ENCODE results near the gene GID8. TPM values are rescaled to one million over a fixed set of nuclear protein-coding genes. Genes with fewer than 3 reads are reported as not detected.

GID8 gene
- total RNA-seq, 1 experiment from 2014 or later = 35.6 TPM

DNA sequence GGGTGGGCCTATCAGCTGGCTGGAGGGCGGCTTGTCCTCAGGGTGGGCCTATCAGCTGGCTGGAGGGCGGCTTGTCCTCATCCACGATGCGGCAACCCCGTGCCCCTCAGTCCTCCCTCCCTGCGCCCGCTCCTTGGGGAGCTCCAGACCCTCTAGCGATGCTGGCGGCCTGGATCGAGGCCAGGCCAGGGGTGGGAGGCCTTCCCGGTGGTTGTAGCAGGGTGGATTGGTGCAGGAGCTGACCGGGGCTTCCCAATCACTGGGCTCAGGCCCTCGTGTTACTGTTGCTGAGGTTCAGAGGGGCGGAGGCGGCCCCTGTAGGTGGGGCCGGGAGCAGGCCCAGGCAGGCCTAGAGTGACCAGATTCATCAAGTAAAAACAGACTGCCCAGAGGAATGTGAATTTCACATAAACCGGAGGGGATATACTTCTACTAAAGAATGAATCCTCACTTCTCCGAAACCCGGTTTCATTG, 23.4 kb downstream of the GID8 start:
- ChIA-PET RAD21 (ENCODE audit: low non-redundant PET in 1 of 2, low total read pairs in 2 of 2, uncharacterized antibody in 2 of 2, unreplicated experiment in 2 of 2) (no interaction called here), CTCF (no interaction called here), POLR2A (no interaction called here)
- Histone ChIP-seq H3K9me2 (ENCODE audit: insufficient read depth) (no peaks in the 10 kb centered on the region), H2AFZ (ENCODE audit: low read depth, low read length, poor library complexity, severe bottlenecking) (no peak overlapping the region), H3K4me3 (replicated peaks in 1 of 2; ENCODE audit: low read depth in 1 of 2, low read length in 2 of 2) (no peak overlapping the region), H3K9me3 (ENCODE audit: control insufficient read depth in 1 of 2, insufficient read depth in 1 of 2, low read depth in 1 of 2, low read length in 2 of 2) (no peaks in the 10 kb centered on the region), H4K20me1 (ENCODE audit: insufficient read depth) (no peaks in the 10 kb centered on the region), H3K27me3 (ENCODE audit: insufficient read depth, low read length) (no peaks in the 10 kb centered on the region), H3K36me3 (ENCODE audit: control insufficient read depth in 1 of 2, insufficient read depth in 2 of 2, low read length in 2 of 2) (peaks cover 0 to 8% of the 10 kb centered on the region in 2 experiments; a peak in 1 of 4 replicates), H3K9ac (ENCODE audit: low read length) (no peak overlapping the region), H3K79me2 (ENCODE audit: insufficient read depth, low read length) (0 out of 2 replicates have a peak, but pooled peaks cover under 1% of the 10 kb centered on the region), H3K4me1 (ENCODE audit: control insufficient read depth in 1 of 2, insufficient read depth in 2 of 2, low read length in 2 of 2) (no peaks in the 10 kb centered on the region), H3K4me2 (ENCODE audit: low read length) (no peak overlapping the region), H3K27ac (ENCODE audit: low read depth, low read length) (no peak overlapping the region)
- intact Hi-C loops (cut with micrococcal nuclease) = no loop called here
- DNase-seq (ENCODE audit: low read depth, low spot score) (no peak), ATAC-seq (no peak)
- no peak for TF ChIP-seq ELF1 (IDR thresholded peaks at IDR 0.05; ENCODE audit: borderline replicate concordance, low read depth)
- TF ChIP-seq, protein P1, sequence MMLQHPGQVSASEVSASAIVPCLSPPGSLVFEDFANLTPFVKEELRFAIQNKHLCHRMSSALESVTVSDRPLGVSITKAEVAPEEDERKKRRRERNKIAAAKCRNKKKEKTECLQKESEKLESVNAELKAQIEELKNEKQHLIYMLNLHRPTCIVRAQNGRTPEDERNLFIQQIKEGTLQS (IDR thresholded peaks at IDR 0.05) = no peak
- TF ChIP-seq ZNF274 (IDR thresholded peaks at IDR 0.05; ENCODE audit: low read depth, low read length) = no peak
- TF ChIP-seq RAD21 (IDR thresholded peaks at IDR 0.05; ENCODE audit: low read depth) = no peak
- no peak for TF ChIP-seq POLR2AphosphoS5 (IDR thresholded peaks at IDR 0.05; ENCODE audit: low read depth, low read length)
- TF ChIP-seq, protein P2, sequence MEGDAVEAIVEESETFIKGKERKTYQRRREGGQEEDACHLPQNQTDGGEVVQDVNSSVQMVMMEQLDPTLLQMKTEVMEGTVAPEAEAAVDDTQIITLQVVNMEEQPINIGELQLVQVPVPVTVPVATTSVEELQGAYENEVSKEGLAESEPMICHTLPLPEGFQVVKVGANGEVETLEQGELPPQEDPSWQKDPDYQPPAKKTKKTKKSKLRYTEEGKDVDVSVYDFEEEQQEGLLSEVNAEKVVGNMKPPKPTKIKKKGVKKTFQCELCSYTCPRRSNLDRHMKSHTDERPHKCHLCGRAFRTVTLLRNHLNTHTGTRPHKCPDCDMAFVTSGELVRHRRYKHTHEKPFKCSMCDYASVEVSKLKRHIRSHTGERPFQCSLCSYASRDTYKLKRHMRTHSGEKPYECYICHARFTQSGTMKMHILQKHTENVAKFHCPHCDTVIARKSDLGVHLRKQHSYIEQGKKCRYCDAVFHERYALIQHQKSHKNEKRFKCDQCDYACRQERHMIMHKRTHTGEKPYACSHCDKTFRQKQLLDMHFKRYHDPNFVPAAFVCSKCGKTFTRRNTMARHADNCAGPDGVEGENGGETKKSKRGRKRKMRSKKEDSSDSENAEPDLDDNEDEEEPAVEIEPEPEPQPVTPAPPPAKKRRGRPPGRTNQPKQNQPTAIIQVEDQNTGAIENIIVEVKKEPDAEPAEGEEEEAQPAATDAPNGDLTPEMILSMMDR (IDR thresholded peaks at IDR 0.05 in 2 of 3, conservative IDR thresholded peaks at IDR 0.05 in 1 of 3; ENCODE audit: borderline replicate concordance in 1 of 3, insufficient read depth in 1 of 3, low read depth in 2 of 3, low read length in 2 of 3) = no peak
- no peak for TF ChIP-seq SIN3A (IDR thresholded peaks at IDR 0.05; ENCODE audit: low read depth)
- TF ChIP-seq, protein P3, sequence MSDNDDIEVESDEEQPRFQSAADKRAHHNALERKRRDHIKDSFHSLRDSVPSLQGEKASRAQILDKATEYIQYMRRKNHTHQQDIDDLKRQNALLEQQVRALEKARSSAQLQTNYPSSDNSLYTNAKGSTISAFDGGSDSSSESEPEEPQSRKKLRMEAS (IDR thresholded peaks at IDR 0.05) = no peak
- no peak for TF ChIP-seq CBX3 (IDR thresholded peaks at IDR 0.05; ENCODE audit: low read depth)
- no peak for TF ChIP-seq POLR2A (IDR thresholded peaks at IDR 0.05; ENCODE audit: borderline replicate concordance, extremely low read depth, insufficient read depth, insufficient read length)
- TF ChIP-seq TCF7L2 (IDR thresholded peaks at IDR 0.05; ENCODE audit: borderline replicate concordance, extremely low read depth, insufficient read depth, insufficient read length) = no peak
- TF ChIP-seq EZH2 (IDR thresholded peaks at IDR 0.05) = no peak
- TF ChIP-seq SP1 (IDR thresholded peaks at IDR 0.05; ENCODE audit: low read depth) = no peak
- TF ChIP-seq, protein P4, sequence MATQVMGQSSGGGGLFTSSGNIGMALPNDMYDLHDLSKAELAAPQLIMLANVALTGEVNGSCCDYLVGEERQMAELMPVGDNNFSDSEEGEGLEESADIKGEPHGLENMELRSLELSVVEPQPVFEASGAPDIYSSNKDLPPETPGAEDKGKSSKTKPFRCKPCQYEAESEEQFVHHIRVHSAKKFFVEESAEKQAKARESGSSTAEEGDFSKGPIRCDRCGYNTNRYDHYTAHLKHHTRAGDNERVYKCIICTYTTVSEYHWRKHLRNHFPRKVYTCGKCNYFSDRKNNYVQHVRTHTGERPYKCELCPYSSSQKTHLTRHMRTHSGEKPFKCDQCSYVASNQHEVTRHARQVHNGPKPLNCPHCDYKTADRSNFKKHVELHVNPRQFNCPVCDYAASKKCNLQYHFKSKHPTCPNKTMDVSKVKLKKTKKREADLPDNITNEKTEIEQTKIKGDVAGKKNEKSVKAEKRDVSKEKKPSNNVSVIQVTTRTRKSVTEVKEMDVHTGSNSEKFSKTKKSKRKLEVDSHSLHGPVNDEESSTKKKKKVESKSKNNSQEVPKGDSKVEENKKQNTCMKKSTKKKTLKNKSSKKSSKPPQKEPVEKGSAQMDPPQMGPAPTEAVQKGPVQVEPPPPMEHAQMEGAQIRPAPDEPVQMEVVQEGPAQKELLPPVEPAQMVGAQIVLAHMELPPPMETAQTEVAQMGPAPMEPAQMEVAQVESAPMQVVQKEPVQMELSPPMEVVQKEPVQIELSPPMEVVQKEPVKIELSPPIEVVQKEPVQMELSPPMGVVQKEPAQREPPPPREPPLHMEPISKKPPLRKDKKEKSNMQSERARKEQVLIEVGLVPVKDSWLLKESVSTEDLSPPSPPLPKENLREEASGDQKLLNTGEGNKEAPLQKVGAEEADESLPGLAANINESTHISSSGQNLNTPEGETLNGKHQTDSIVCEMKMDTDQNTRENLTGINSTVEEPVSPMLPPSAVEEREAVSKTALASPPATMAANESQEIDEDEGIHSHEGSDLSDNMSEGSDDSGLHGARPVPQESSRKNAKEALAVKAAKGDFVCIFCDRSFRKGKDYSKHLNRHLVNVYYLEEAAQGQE (IDR thresholded peaks at IDR 0.05; ENCODE audit: low read depth) = no peak
- no TSS peak for BruUV-seq (replicated peaks)
